Measurements from ENCODE around the gene DCLRE1B.

DCLRE1B gene

DNA sequence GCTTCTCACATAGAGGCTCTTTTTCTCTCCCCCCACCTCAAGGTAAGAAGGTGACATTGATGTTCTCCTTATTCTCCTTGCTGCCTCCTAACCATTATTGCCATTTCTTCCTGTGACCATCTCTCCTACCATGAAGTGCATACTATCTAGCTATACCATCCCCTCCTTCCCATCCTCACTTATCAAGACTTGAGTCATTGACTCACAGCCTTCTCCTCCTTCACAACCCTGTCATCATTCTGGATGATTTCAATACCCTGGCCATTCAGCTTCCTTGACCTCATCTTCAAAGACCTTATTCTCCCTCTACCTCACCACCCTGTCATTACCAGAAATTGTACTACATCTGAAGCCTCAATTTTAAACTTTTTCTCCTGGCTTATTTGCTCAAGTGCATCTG, 13.1 kb downstream of the DCLRE1B start:
- in situ Hi-C loops (cut with MboI; ENCODE audit: low sequenced_read_pairs) = no loop called here

DNA sequence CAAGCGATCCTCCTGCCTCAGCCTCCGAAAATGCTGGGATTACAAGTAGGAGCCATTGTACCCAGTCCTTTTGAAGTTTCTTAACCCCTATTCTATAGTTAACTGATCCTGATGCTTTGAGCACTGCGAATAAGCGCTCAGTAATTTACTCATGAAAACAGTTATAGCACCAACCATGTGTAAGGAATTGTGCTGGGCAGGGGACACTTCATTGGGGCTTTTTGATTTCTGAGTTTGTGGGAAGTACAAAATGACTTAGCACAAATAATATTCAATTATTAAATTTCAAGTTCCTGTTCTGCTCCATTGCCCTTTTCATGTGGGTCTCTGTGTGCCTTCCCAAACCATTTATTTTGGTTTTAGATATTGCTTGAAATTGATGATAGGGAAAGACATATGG, 17.8 kb downstream of the DCLRE1B start:
- in situ Hi-C loops (cut with MboI; ENCODE audit: low sequenced_read_pairs) = no loop called here

DNA sequence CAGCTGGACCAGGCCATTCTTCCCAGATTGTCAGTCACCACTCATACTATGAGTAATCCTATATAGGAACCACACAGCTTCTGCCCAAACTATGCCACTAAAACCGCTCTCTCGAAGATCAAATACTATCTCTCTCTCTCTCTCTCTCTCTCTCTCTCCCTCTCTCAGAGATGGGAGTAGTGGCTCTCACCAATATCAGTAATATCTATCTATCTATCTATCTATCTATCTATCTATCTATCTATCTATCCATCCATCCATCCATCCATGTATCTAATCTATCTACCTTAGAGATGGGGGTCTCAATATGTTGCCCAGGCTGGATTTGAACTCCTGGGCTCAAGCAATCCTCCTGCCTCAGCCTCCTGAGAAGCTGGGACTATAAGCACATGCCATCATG, 19.3 kb downstream of the DCLRE1B start:
- in situ Hi-C loops (cut with MboI; ENCODE audit: low sequenced_read_pairs) = no loop called here

DNA sequence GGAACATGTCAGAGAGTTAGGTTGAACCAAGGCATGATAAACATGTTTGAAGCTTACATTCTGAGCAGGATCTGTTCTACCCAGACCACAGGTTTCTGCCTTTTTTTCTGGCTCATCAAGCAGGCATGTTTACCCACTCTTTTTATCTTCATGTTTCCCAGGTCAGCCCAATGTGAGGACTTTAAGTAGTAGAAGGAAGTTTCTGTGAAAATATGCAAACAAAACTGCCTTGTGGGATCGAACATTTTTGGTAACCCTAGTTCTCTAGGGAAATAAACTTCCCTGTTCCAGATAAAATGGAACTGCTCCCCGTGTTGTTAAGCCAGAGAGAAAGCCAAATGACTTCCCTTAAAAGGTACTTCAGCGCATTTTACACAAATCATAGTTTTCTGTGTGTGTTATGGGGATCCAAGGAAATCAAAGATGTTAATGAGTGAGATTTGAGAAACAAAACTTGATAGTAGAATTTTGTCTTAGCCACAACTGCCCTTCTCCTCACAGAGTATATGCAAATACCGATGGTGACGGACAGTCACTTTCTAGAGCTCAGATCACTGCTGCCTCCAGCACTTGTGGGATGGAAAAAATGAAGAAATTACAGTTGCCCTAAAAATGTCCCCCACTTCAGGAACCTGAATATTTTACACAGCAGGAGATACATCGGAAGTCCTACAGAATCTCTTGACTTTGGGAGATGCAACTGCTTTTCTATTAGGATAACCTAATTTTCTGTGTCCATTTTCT, 23.2 kb downstream of the DCLRE1B start:
- in situ Hi-C loops (cut with MboI; ENCODE audit: low sequenced_read_pairs) = no loop called here

DNA sequence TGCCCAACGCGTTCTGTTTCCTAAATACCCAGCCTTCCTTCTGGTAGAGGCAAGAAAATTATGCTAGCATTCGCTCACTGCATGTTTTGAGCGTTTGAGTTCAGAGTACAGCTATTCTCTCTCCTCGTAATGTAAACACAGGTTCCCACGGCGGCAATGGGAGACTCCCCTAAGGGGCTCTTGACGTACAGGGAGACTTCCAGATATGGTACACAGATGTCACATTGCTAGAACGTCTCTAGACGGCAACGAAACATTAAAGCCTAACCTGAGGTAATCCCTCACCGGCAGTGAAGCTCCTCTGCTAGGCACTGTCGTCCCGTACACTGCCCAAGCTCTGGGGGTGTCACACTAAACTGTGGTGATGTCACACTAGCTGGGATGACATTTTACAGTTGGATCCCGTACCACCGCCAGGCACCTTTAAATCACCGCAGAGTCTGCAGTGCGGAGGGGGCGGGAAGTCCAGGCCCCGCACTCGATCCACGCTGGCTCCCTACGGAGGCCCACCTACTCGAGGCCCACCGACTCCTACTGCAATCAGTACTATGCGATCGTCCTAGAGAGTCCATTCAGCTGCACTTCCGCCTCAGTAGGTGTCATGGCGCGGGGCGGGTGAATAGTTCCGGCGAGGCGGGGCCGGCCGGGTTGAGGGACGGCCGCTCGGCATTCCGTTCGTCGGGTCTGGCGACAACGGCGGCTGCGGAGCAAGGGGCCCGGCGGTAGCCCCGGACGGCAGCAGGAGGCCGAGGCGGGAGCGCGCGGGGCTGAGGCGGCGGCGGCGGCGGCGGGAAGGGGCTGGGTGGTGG, 24.0 kb downstream of the DCLRE1B start, which contains the start of gene HIPK1:
TSS of gene HIPK1 (plus strand) at position 384 of the 809 bp plus-strand sequence.
- in situ Hi-C loops (cut with MboI; ENCODE audit: low sequenced_read_pairs) = no loop called here

DNA sequence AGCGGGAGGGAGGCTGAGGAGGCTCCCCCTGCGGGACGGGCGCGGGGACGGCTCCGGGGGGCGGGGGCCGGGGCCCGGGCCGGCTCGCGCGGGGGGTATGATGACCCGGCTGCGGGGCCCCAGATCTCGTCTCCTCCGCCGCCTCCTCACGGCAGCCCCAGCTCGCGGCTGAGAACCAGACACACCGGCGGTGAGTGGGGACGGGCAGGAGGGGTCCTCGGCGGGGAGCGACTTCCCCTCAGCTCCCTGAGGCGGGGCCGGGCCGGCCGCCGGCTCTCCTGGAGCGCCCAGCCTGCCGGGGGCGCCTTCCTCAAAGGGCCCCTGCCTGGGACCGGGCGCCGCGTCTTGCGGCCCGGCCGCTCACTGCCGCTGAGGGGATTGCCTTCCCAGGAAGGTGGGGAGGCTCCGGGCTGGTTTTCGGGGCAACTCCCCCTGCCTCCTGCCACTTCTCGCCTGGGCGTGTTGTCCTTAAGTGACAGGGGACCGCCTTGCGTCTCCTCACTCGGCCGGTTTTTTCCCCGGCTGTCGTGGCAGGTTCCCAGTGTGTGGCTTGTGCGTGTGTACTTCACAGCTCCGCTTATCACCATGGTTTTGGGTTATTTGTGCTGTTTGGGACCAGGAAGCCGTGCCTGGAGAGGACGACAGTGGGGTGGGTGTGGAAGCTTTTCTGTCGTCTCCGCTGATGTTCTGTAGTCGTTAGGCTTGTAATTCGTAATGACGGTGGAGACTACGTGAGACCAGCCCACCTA, 24.8 kb downstream of the DCLRE1B start:
- in situ Hi-C loops (cut with MboI; ENCODE audit: low sequenced_read_pairs) = no loop called here

DNA sequence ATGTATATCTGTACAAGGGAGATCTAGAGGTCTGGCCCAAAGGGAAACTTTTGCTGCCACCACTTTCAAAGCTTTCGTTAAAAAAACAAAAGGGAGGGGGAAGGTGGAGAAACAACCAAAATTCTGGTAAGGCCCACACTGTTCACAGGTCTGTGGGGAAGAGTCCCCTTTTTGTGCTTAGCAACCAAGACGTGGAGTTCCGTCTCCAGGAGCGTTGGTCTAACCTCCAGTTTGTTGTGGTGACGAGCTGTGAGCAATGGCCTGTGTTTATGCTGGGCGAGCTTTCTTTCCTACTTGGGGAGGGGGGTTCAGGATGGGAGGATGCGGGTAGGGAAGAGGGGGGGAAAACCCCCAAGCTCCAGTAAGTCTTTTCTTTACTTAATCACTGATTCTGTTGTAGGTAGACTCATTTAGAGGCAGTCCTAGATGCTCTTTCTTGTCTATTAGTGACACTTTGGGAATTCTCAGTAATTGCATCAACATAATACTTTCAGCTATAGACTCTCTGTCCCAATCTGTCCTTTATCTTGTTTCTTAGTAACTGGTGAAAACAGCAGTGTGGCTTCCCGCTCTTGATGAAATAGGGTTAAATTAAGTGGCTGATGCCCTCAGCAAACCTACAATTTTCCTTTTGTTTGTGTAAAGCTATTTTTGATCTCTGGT, 25.5 kb downstream of the DCLRE1B start:
- in situ Hi-C loops (cut with MboI; ENCODE audit: low sequenced_read_pairs) = no loop called here

DNA sequence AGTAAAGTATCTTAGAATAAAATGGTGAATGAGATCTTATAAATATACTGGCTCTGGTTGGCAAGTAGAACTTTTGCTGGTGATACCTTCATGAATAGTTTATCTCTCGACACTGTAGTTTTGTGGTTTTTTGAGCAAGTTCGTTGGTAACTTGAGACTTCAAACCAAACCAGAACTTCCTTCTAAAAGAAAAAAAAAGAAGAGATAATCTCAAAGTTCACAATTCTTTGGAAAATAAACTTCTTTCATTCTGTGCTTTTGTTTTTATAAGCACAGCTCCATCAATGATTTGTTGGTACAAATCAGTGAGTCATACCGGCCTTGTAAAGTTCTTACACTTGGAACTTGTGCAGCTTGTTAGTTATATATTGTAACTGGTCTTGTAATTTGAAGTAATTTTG, 26.3 kb downstream of the DCLRE1B start:
- in situ Hi-C loops (cut with MboI; ENCODE audit: low sequenced_read_pairs) = no loop called here

DNA sequence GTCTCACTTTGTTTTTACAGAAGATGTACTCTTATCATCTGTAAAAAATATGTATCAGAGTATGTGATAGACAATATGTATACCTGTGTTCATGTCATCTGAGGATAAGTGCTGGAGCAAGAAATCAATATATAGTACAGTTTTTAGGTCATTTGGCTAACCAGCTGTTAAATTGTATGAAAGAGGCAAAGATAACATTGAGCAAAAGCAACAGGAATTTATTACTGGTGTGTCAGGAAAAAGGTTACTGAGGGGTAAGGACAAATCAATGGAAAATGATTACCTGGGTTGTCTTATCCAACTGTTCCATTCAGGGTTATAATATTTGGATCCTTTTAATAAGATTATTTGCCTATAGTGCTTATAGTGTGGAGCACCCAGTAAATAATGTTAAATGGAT, 28.9 kb downstream of the DCLRE1B start:
- in situ Hi-C loops (cut with MboI; ENCODE audit: low sequenced_read_pairs) = no loop called here

DNA sequence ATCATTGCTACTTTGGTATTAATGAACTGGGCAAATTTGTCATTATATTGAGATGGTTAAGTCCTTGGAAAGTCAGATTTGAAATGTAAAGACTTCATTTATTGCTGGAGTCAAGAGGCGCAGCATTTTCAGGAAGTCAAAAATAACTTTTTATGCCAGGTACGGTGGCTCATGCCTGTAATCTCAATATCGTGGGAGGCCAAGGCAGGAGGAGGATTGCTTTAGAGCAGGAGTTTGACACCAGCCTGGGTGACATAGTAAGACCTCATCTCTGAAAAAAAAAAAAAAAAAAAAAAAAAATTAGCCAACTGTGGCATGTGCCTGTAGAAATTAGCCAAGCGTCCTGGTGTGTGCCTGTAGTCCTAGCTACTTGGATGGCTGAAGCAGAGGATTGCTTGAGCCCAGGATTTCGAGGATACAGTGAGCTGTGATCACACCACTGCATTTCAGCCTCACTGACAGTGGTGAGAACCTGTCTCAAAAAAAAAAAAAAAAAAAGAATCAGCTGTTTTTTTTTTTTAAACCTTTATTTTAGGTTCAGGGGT, 29.5 kb downstream of the DCLRE1B start:
- in situ Hi-C loops (cut with MboI; ENCODE audit: low sequenced_read_pairs) = no loop called here

DNA sequence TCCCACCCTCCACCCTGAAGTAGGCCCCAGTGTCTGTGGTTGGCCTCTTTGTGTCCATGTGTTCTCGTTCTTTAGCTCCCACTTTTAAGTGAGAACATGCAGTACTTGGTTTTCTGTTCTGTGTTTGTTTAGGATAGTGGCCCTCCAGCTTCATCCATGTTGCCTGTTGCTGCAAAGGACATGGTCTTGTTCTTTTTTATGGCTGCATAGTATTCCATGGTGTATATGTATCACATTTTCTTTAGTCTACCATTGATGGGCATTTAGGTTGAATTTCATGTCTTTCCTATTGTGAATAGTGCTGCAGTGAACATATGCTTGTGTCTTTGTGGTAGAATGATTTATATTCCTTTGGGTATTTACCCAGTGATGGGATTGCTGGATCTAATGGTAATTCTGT, 30.1 kb downstream of the DCLRE1B start:
- in situ Hi-C loops (cut with MboI; ENCODE audit: low sequenced_read_pairs) = no loop called here

DNA sequence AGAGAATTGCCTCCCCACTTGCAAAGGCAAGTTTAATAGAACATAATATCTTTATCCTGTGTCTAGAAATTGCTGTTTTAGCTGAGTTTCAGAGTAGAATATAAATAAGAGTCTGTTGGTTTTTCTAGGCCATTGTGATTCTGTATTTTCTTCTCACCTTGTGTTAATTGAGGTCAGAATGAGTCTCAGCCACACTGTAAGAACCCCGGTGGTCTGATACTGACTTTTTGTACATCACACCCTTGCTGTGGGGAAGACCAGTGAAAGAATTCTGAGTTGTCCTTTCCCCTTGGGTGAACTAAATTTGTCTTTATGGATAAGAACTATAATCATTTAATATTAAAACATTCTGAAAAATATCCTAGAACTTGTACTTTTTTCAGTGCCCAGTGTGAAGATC, 30.8 kb downstream of the DCLRE1B start:
- in situ Hi-C loops (cut with MboI; ENCODE audit: low sequenced_read_pairs) = no loop called here

DNA sequence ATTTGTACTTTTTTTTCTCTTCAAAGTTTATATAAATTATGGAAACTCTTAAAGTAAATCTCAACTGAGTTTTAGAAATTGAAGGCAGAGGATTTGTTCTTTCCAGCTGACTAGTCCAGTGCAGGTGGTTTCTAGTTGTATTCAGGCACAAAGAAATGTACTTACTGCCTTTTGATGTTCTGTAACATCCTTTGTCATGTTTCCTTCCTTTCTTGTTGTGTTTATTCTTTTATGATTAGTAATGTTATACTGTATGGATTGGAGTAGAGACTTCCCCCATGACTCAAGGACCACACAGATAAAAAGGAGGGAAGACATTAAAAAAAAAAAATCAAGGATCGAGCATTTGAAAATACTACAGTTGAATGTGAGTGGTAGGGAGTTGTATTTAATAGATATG, 32.0 kb downstream of the DCLRE1B start:
- in situ Hi-C loops (cut with MboI; ENCODE audit: low sequenced_read_pairs) = no loop called here

DNA sequence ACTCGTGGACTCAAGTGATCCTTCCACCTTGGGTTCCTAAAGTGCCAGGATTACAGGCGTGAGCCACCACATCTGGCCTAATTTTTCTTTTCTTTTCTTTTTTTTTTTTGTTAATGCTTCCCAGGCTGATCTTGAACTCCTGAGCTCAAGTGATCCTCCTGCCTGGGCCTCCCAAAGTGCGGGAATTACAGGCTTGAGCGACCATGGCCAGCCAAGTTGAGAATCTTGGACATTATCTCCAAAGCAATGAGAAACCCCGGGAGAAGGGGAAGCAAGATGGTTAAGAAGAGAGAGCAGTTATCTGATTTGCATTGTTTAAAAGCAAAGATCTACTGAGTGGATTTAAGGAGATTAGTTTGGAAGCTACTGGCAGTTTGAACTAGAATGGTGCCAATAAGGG, 33.1 kb downstream of the DCLRE1B start:
- in situ Hi-C loops (cut with MboI; ENCODE audit: low sequenced_read_pairs) = no loop called here

DNA sequence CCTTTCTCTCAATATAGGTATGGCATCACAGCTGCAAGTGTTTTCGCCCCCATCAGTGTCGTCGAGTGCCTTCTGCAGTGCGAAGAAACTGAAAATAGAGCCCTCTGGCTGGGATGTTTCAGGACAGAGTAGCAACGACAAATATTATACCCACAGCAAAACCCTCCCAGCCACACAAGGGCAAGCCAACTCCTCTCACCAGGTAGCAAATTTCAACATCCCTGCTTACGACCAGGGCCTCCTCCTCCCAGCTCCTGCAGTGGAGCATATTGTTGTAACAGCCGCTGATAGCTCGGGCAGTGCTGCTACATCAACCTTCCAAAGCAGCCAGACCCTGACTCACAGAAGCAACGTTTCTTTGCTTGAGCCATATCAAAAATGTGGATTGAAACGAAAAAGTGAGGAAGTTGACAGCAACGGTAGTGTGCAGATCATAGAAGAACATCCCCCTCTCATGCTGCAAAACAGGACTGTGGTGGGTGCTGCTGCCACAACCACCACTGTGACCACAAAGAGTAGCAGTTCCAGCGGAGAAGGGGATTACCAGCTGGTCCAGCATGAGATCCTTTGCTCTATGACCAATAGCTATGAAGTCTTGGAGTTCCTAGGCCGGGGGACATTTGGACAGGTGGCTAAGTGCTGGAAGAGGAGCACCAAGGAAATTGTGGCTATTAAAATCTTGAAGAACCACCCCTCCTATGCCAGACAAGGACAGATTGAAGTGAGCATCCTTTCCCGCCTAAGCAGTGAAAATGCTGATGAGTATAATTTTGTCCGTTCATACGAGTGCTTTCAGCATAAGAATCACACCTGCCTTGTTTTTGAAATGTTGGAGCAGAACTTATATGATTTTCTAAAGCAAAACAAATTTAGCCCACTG, 35.5 kb downstream of the DCLRE1B start:
- in situ Hi-C loops (cut with MboI; ENCODE audit: low sequenced_read_pairs) = no loop called here

DNA sequence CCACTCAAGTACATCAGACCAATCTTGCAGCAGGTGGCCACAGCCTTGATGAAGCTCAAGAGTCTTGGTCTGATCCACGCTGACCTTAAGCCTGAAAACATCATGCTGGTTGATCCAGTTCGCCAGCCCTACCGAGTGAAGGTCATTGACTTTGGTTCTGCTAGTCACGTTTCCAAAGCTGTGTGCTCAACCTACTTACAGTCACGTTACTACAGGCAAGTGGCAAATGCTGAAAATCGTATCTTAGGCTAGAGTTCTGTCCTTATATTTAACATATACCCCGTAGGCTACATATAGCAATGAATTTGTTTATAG, 36.1 kb downstream of the DCLRE1B start:
- in situ Hi-C loops (cut with MboI; ENCODE audit: low sequenced_read_pairs) = no loop called here

DNA sequence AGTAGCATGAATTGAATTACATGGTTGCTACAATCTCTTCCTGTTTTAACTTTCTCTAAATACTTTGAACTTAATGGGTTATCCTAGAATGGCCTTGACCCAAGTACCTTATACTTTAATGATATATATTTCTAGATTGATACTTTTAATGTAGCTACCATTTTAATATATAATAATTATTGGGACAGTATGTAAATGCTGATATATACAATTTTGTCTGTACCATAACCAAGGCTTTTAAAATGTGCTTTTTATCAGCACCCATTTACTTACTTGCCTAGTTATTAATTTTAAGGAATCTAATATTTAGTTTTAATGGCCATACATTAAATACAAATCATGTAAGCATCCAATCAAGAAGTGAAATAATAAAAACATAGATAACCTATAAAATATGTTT, 37.4 kb downstream of the DCLRE1B start:
- in situ Hi-C loops (cut with MboI; ENCODE audit: low sequenced_read_pairs) = no loop called here

DNA sequence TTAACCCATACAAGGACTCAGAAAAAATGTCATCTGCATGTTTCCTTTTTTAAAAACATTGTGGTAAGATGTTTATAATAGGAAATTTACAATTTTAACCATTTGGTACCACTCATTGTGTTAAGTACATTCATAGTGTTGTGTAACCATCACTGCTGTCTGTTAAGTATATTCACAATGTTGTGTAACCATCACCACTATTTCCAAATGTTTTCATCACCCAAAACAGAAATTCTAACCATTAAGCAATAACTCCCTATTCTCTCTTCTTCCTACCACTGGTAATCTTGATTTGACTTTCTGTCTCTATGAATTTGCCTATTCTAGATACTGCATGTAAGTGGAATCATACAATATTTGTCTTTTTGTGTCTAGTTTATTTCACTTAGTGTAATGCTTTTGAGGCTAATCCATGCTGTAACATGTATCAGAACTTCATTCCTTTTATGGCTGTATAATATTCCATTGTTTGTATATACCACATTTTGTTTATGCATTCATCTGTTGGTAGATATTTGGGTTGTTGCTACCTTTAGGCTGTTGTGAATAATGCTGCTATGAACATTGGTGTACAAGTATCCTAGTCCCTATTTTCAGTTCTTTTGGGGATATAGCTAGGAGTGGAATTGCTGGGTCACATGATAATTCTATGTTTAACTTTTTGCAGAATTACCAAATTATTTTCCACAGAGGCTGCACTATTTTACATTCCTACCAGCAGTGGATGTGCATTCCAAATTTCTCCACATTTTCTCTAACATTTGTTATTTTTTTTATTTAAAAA, 38.1 kb downstream of the DCLRE1B start:
- in situ Hi-C loops (cut with MboI; ENCODE audit: low sequenced_read_pairs) = no loop called here

DNA sequence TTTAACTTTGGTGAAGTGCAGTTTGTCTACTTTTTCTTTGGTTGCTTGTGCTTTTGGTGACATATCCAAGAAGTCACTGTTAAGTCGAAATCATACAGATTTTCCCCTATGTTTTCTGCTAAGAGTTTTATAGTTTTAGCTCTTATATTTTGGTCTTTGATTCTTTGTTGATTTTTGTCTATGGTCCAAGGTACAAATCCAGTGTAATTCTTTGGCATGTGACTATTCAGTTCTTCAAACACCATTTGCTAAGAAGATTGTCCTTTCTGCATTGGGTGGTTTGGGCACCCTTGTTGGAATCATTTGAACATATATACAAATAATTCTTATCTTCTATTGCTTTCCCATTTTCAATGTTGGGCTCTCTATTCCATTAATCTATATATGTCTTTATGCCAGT, 40.2 kb downstream of the DCLRE1B start:
- in situ Hi-C loops (cut with MboI; ENCODE audit: low sequenced_read_pairs) = no loop called here
